Mesenchymal stem cell (in vitro differentiated cells and primary cell): ENCODE results near the gene DIS3L2.
"Not testable (repeated sequence)": the region's sequence is repeated elsewhere in the genome, so short reads cannot be mapped to it uniquely, and the experiment has no call there.

Experiments
- DNase-seq: peaks from one replicate; pipeline ENCODE4 v3.0.0-alpha.2; 2013
- H2AFZ ChIP-seq: one replicate; pipeline ENCODE4 v1.6.1; 2013; ENCODE audit warnings: low read depth, mild to moderate bottlenecking, control low read depth, inconsistent platforms, low read length, moderate library complexity
- H2AK5ac ChIP-seq: 2 replicates; pipeline ENCODE4 v1.6.1; 2013; ENCODE audit warnings: low read length, moderate library complexity, mild to moderate bottlenecking, inconsistent platforms; ENCODE audit not compliant: severe bottlenecking
- H2BK120ac ChIP-seq: one replicate; pipeline ENCODE4 v1.6.1; 2013; ENCODE audit warnings: low read depth, mild to moderate bottlenecking, inconsistent platforms, low read length, moderate library complexity
- H2BK12ac ChIP-seq, 2 experiments: one replicate each; pipeline ENCODE4 v1.6.1; 2013; ENCODE audit warnings: inconsistent platforms in 2 of 2, low read length in 2 of 2, mild to moderate bottlenecking in 2 of 2, moderate library complexity in 2 of 2, control low read depth in 1 of 2
- H2BK15ac ChIP-seq: one replicate; pipeline ENCODE4 v1.6.1; 2013; ENCODE audit warnings: mild to moderate bottlenecking, low read depth, inconsistent platforms; ENCODE audit not compliant: poor library complexity, severe bottlenecking
- H2BK5ac ChIP-seq: 2 replicates; pipeline ENCODE4 v1.6.1; 2013; ENCODE audit warnings: low read depth, mild to moderate bottlenecking, low read length, control low read depth, inconsistent platforms; ENCODE audit not compliant: poor library complexity, severe bottlenecking
- H3K14ac ChIP-seq, 2 experiments: one replicate each; pipeline ENCODE4 v1.6.1; 2013; ENCODE audit warnings: inconsistent platforms in 2 of 2, low read length in 2 of 2, control low read depth in 1 of 2, mild to moderate bottlenecking in 1 of 2, moderate library complexity in 1 of 2
- H3K18ac ChIP-seq, 2 experiments: one replicate each; pipeline ENCODE4 v1.6.1; 2013; ENCODE audit warnings: inconsistent platforms in 2 of 2, low read length in 2 of 2, control low read depth in 1 of 2, low read depth in 1 of 2, mild to moderate bottlenecking in 1 of 2
- H3K23ac ChIP-seq, 2 experiments: one replicate each; pipeline ENCODE4 v1.6.1; 2013; ENCODE audit warnings: inconsistent platforms in 2 of 2, low read length in 2 of 2, mild to moderate bottlenecking in 2 of 2, moderate library complexity in 2 of 2, control low read depth in 1 of 2
- H3K27ac ChIP-seq: 2 replicates; pipeline ENCODE4 v1.5.1; 2013; ENCODE audit warnings: mild to moderate bottlenecking, moderate library complexity, low read length, control low read depth, inconsistent platforms; ENCODE audit not compliant: poor library complexity, severe bottlenecking
- H3K27me3 ChIP-seq, 2 experiments: 2 replicates each; pipeline versions ENCODE4 v1.6.1 to v1.7.0; 2013; ENCODE audit warnings: low read length in 2 of 2, mild to moderate bottlenecking in 2 of 2, moderate library complexity in 2 of 2, control low read depth in 1 of 2, inconsistent platforms in 1 of 2; ENCODE audit not compliant: control insufficient read depth in 1 of 2, insufficient read depth in 1 of 2
- H3K36me3 ChIP-seq, 2 experiments: 2 replicates each; pipeline versions ENCODE4 v1.6.1 to v1.7.0; 2013; ENCODE audit warnings: low read length in 2 of 2, control low read depth in 1 of 2, inconsistent platforms in 1 of 2, low read depth in 1 of 2, mild to moderate bottlenecking in 1 of 2; ENCODE audit not compliant: insufficient read depth in 2 of 2, control insufficient read depth in 1 of 2
- H3K4ac ChIP-seq, 2 experiments: one replicate each; pipeline ENCODE4 v1.6.1; 2013; ENCODE audit warnings: inconsistent platforms in 2 of 2, low read length in 2 of 2, mild to moderate bottlenecking in 2 of 2, moderate library complexity in 2 of 2, control low read depth in 1 of 2, low read depth in 1 of 2
- H3K4me1 ChIP-seq: 2 replicates; pipeline ENCODE4 v1.6.1; 2013; ENCODE audit warnings: low read depth, low read length, control low read depth; ENCODE audit not compliant: control insufficient read depth, insufficient read depth
- H3K4me2 ChIP-seq: 2 replicates; pipeline ENCODE4 v1.6.1; 2013; ENCODE audit warnings: low read length, mild to moderate bottlenecking, inconsistent platforms; ENCODE audit not compliant: poor library complexity, severe bottlenecking
- H3K4me3 ChIP-seq, 2 experiments: 2 replicates each; pipeline versions ENCODE4 v1.5.1 to v1.7.0; 2013; ENCODE audit warnings: low read length in 2 of 2, mild to moderate bottlenecking in 2 of 2, control low read depth in 1 of 2, low read depth in 1 of 2; ENCODE audit not compliant: insufficient read depth in 1 of 2
- H3K79me1 ChIP-seq: replicated peaks from 2 replicates; pipeline ENCODE4 v1.6.1; 2013; ENCODE audit warnings: mild to moderate bottlenecking, control low read depth, low read length, inconsistent platforms; ENCODE audit not compliant: poor library complexity, severe bottlenecking
- H3K9ac ChIP-seq: 2 replicates; pipeline ENCODE4 v1.7.0; 2013; ENCODE audit warnings: mild to moderate bottlenecking, low read length, moderate library complexity
- H3K9me3 ChIP-seq: 2 replicates; pipeline ENCODE4 v1.7.0; 2013; ENCODE audit warnings: mild to moderate bottlenecking, low read length; ENCODE audit not compliant: control insufficient read depth
- H4K8ac ChIP-seq: one replicate; pipeline ENCODE4 v1.6.1; 2013; ENCODE audit warnings: inconsistent platforms, mild to moderate bottlenecking, low read length, moderate library complexity
- H4K91ac ChIP-seq: one replicate; pipeline ENCODE4 v1.6.1; 2013; ENCODE audit warnings: mild to moderate bottlenecking, low read length, inconsistent platforms
- WGBS: methylation state at CpG from one replicate; pipeline ENCODE4 v1.1.7; 2013; ENCODE audit warnings: mixed read lengths; 5-methylcytosine and 5-hydroxymethylcytosine counted together

The DIS3L2 gene

GRCh38 chr2:232321817-232322559, 360.5 kb downstream of the DIS3L2 start:
- no peak overlapping the region for H3K4me2 ChIP-seq
- H2BK5ac ChIP-seq: no peak overlapping the region
- no peak overlapping the region for H4K91ac ChIP-seq
- H3K9ac ChIP-seq: no peak overlapping the region
- no peak overlapping the region for H3K4me3 ChIP-seq
- no peaks in the 10 kb centered on the region for H3K9me3 ChIP-seq
- H3K27me3 ChIP-seq: no peaks in the 10 kb centered on the region
- H2BK120ac ChIP-seq: no peak overlapping the region
- peaks cover 12% of the 10 kb centered on the region for H3K4me1 ChIP-seq
- H3K79me1 ChIP-seq: peaks cover 15% of the 10 kb centered on the region
- H3K23ac ChIP-seq: no peak overlapping the region
- no peak overlapping the region for H3K14ac ChIP-seq
- no peak overlapping the region for H2AK5ac ChIP-seq
- H3K27ac ChIP-seq: no peak overlapping the region
- 92% methylated on average over 9 of the region's 9 CpGs for WGBS
- H4K8ac ChIP-seq: no peak overlapping the region
- H3K4ac ChIP-seq: no peak overlapping the region
- peaks cover 0 to 23% of the 10 kb centered on the region in 2 experiments for H3K36me3 ChIP-seq
- DNase-seq: no peak
- no peak overlapping the region for H2BK12ac ChIP-seq
- H2BK15ac ChIP-seq: no peak overlapping the region
- H3K18ac ChIP-seq: no peak overlapping the region
- no peak overlapping the region for H2AFZ ChIP-seq

- Histone ChIP-seq H3K23ac (no peak overlapping the region), H3K14ac (no peak overlapping the region), H3K4me2 (no peak overlapping the region), H3K36me3 (peaks cover 0 to 23% of the 10 kb centered on the region in 2 experiments), H3K9me3 (no peaks in the 10 kb centered on the region), H3K4ac (no peak overlapping the region), H2BK120ac (no peak overlapping the region), H4K8ac (no peak overlapping the region), H2AFZ (no peak overlapping the region), H3K9ac (no peak overlapping the region), H3K4me3 (no peak overlapping the region), H2BK12ac (no peak overlapping the region), H4K91ac (no peak overlapping the region), H2BK5ac (no peak overlapping the region), H2AK5ac (no peak overlapping the region), H3K27ac (no peak overlapping the region), H3K79me1 (peaks cover 14% of the 10 kb centered on the region), H3K4me1 (peaks cover 12% of the 10 kb centered on the region), H2BK15ac (no peak overlapping the region), H3K27me3 (no peaks in the 10 kb centered on the region), H3K18ac (no peak overlapping the region)
- no peak for DNase-seq
- 92% methylated on average over 17 of the region's 18 CpGs for WGBS
Measured at GRCh38 chr2:232322560-232323327, 361.2 kb downstream of the DIS3L2 start.

- Histone ChIP-seq H2BK120ac (no peak overlapping the region), H2AK5ac (no peak overlapping the region), H3K79me1 (peaks cover 13% of the 10 kb centered on the region), H3K27ac (no peak overlapping the region), H2BK12ac (no peak overlapping the region), H3K4me3 (no peak overlapping the region), H3K23ac (no peak overlapping the region), H3K9me3 (no peaks in the 10 kb centered on the region), H4K8ac (no peak overlapping the region), H3K18ac (no peak overlapping the region), H2BK15ac (no peak overlapping the region), H3K4me1 (peaks cover 14% of the 10 kb centered on the region), H2BK5ac (no peak overlapping the region), H4K91ac (no peak overlapping the region), H3K27me3 (no peaks in the 10 kb centered on the region), H3K9ac (no peak overlapping the region), H3K14ac (no peak overlapping the region), H3K4me2 (no peak overlapping the region), H3K4ac (no peak overlapping the region), H2AFZ (no peak overlapping the region), H3K36me3 (peaks cover 0 to 21% of the 10 kb centered on the region in 2 experiments)
- no peak for DNase-seq
- WGBS: 95% methylated on average over 4 of the region's 4 CpGs
Measured at GRCh38 chr2:232323328-232323650, 361.8 kb downstream of the DIS3L2 start.

- H3K23ac ChIP-seq, H2AFZ ChIP-seq, H2BK120ac ChIP-seq, H3K9me3 ChIP-seq, H2BK15ac ChIP-seq, H3K9ac ChIP-seq, H3K4ac ChIP-seq, H3K14ac ChIP-seq, H3K4me3 ChIP-seq, H2AK5ac ChIP-seq, H4K8ac ChIP-seq, H3K27me3 ChIP-seq, H3K4me2 ChIP-seq, H2BK12ac ChIP-seq, H3K27ac ChIP-seq, H4K91ac ChIP-seq, H2BK5ac ChIP-seq, DNase-seq, H3K18ac ChIP-seq: not testable (repeated sequence)
- Histone ChIP-seq H3K36me3 (peaks cover 0 to 17% of the 10 kb centered on the region in 2 experiments), H3K79me1 (peaks cover 18% of the 10 kb centered on the region), H3K4me1 (peaks cover 13% of the 10 kb centered on the region)
- WGBS: 90% methylated on average over 5 of the region's 6 CpGs
Measured at GRCh38 chr2:232323967-232324366, 362.5 kb downstream of the DIS3L2 start.
